ENCODE results near the gene CAV1.

DNA sequence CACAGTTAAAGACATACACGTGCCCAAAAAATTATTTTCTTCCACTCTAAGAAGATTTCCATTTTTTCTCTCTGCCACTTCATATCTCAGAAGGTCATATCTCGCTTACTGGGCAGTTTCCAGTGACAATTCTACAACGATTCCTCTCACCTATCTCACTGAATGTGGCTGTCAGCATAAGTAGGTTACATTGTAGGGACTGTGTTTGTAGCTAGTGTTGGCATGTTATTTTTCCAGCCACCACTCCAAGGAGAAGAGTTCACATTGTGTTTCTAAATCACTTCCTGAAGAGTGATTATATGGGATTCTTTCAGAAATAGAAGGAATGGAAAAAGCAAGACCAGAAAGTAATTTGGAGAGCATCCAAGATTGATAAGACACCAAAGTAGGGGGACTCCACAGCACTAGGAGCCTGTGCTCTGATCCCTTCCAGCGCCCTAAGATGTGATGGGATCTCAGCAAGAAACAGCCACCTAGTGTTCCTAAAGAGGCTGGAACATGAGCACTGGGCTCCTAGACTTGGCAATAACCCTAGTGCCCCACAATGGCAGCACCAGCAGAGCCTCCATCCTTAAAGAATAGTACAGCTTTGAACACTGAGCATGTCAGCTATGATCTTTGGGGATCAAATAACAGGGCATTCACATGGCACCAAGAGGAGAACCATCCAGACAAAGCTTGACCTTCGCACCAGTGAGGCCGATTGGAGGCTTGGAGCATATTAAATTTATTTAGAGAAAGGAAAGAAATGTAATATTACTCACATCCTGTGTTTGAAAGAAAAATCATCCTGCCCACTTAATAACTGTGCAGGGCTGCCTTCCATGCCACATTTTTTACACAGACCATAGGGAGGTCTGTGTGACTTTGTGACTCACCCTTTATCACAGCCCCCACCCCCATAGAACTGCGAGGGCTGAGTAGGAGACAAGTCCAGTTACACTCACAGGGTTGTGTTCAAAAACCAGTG lies 51.8 kb downstream of the CAV1 start:
- TF ChIP-seq BHLHE40 (IDR thresholded peaks at IDR 0.05; ENCODE audit: low read length) = no peak
- no peak for TF ChIP-seq MEIS2 (CRISPR knock-in tag; IDR thresholded peaks at IDR 0.05)
- no peak for TF ChIP-seq MYC (CRISPR knock-in tag; IDR thresholded peaks at IDR 0.05; ENCODE audit: borderline replicate concordance)
- TF ChIP-seq ZNF891 (CRISPR knock-in tag; IDR thresholded peaks at IDR 0.05) = no peak
- TF ChIP-seq, protein P1, sequence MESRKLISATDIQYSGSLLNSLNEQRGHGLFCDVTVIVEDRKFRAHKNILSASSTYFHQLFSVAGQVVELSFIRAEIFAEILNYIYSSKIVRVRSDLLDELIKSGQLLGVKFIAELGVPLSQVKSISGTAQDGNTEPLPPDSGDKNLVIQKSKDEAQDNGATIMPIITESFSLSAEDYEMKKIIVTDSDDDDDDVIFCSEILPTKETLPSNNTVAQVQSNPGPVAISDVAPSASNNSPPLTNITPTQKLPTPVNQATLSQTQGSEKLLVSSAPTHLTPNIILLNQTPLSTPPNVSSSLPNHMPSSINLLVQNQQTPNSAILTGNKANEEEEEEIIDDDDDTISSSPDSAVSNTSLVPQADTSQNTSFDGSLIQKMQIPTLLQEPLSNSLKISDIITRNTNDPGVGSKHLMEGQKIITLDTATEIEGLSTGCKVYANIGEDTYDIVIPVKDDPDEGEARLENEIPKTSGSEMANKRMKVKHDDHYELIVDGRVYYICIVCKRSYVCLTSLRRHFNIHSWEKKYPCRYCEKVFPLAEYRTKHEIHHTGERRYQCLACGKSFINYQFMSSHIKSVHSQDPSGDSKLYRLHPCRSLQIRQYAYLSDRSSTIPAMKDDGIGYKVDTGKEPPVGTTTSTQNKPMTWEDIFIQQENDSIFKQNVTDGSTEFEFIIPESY (CRISPR knock-in tag; IDR thresholded peaks at IDR 0.05) = no peak
- TF ChIP-seq KDM1A (CRISPR knock-in tag; IDR thresholded peaks at IDR 0.05) = no peak
- TF ChIP-seq HIVEP1 (CRISPR knock-in tag; IDR thresholded peaks at IDR 0.05) = no peak

Data from HepG2 (cell line).